RWPE2 (cell line): Measurements from ENCODE around the gene ANKRD52.

Source experiments
- ATAC-seq: fragments of 200-7000 bp; cut with Tn5 transposase; 3 replicates; pipeline ENCODE4 v1.9.1; 2021; ENCODE audit warnings: low read depth
- DNase-seq: peaks from one replicate; pipeline ENCODE4 v3.0.0-alpha.2; 2020; ENCODE audit warnings: low spot score
- H3K27ac ChIP-seq: fragments of 450-650 bp; 2 replicates; pipeline ENCODE4 v1.5.1; 2017; ENCODE audit warnings: mild to moderate bottlenecking; ENCODE audit not compliant: poor library complexity, severe bottlenecking
- H3K27me3 ChIP-seq: fragments of 250-450 bp; sonication (Bioruptor Pico); 2 replicates; pipeline ENCODE4 v1.5.1; 2021; ENCODE audit warnings: mild to moderate bottlenecking, moderate library complexity; ENCODE audit not compliant: insufficient read depth, poor library complexity, severe bottlenecking
- H3K36me3 ChIP-seq: fragments of 250-450 bp; sonication (Bioruptor Pico); 2 replicates; pipeline ENCODE4 v1.5.1; 2020; ENCODE audit warnings: low read depth, mild to moderate bottlenecking, moderate library complexity
- H3K4me1 ChIP-seq: fragments of 250-450 bp; sonication (Bioruptor Pico); 2 replicates; pipeline ENCODE4 v1.5.1; 2021; ENCODE audit warnings: mild to moderate bottlenecking, moderate library complexity; ENCODE audit not compliant: insufficient read depth, poor library complexity, severe bottlenecking
- H3K4me3 ChIP-seq: fragments of 250-450 bp; sonication (Bioruptor Pico); 2 replicates; pipeline ENCODE4 v1.5.1; 2021; ENCODE audit warnings: mild to moderate bottlenecking, moderate library complexity; ENCODE audit not compliant: severe bottlenecking
- H3K9me3 ChIP-seq: fragments of 250-450 bp; sonication (Bioruptor Pico); 2 replicates; pipeline ENCODE4 v1.5.1; 2021; ENCODE audit warnings: mild to moderate bottlenecking, moderate library complexity; ENCODE audit not compliant: severe bottlenecking
- CTCF ChIP-seq: fragments of 450-650 bp; IDR thresholded peaks from one replicate; pipeline ENCODE4 v1.5.1; 2017; ENCODE audit warnings: mild to moderate bottlenecking, moderate library complexity; ENCODE audit not compliant: poor library complexity, severe bottlenecking

The ANKRD52 gene

GRCh38 chr12:56261503-56262232 lies 3.5 kb upstream of the ANKRD52 start:
- peak; percentile 27 for TF ChIP-seq CTCF
- Histone ChIP-seq H3K27ac (peak overlapping the region; percentile 67), H3K9me3 (no peaks in the 10 kb centered on the region), H3K27me3 (no peaks in the 10 kb centered on the region), H3K4me1 (peaks cover 19% of the 10 kb centered on the region), H3K36me3 (peaks cover 3% of the 10 kb centered on the region), H3K4me3 (no peak overlapping the region)
- ATAC-seq (peak; percentile 68), DNase-seq (no peak)

DNA sequence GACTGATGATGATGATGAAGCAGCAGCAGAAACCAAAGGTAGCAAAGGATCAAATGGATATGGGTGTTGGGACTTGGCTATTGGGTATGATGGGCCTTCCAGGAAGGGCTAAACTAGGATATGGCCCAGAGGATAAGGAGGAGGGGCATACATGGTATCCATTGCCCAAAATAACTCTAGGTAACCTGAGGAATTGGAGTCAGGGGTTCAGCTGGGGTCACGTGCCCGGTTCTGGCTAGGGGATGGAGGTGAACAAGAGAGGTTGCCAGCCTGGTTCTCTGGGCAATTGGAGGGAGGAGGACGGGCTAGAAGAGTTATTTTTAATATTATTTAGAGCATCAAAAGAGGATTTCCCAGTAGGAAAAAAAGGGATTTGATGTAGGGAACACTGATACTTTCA lies 2.7 kb upstream of the ANKRD52 start:
- no peak for ATAC-seq
- DNase-seq: no peak
- peaks cover 11% of the 10 kb centered on the region for H3K36me3 ChIP-seq
- no peaks in the 10 kb centered on the region for H3K9me3 ChIP-seq
- H3K27ac ChIP-seq: peak overlapping the region; percentile 67
- H3K27me3 ChIP-seq: no peaks in the 10 kb centered on the region
- H3K4me3 ChIP-seq: no peak overlapping the region
- TF ChIP-seq CTCF: no peak
- H3K4me1 ChIP-seq: peaks cover 18% of the 10 kb centered on the region

- no peak overlapping the region for H3K4me3 ChIP-seq
- peaks cover 14% of the 10 kb centered on the region for H3K4me1 ChIP-seq
- no peak for ATAC-seq
- H3K9me3 ChIP-seq: no peaks in the 10 kb centered on the region
- H3K36me3 ChIP-seq: peaks cover 16% of the 10 kb centered on the region
- no peak for DNase-seq
- no peaks in the 10 kb centered on the region for H3K27me3 ChIP-seq
- H3K27ac ChIP-seq: peak overlapping the region; percentile 67
- no peak for TF ChIP-seq CTCF
These were observed 2.2 kb upstream of the ANKRD52 start for GRCh38 chr12:56260380-56260779.

- no peaks in the 10 kb centered on the region for H3K27me3 ChIP-seq
- TF ChIP-seq CTCF: no peak
- peaks cover 32% of the 10 kb centered on the region for H3K36me3 ChIP-seq
- no peak for DNase-seq
- H3K4me3 ChIP-seq: peak overlapping the region; percentile 96
- ATAC-seq: no peak
- peak overlapping the region; percentile 69 for H3K27ac ChIP-seq
- peaks cover 14% of the 10 kb centered on the region for H3K4me1 ChIP-seq
- H3K9me3 ChIP-seq: no peaks in the 10 kb centered on the region
These were observed 618 bp upstream of the ANKRD52 start for GRCh38 chr12:56258820-56259183.

DNA sequence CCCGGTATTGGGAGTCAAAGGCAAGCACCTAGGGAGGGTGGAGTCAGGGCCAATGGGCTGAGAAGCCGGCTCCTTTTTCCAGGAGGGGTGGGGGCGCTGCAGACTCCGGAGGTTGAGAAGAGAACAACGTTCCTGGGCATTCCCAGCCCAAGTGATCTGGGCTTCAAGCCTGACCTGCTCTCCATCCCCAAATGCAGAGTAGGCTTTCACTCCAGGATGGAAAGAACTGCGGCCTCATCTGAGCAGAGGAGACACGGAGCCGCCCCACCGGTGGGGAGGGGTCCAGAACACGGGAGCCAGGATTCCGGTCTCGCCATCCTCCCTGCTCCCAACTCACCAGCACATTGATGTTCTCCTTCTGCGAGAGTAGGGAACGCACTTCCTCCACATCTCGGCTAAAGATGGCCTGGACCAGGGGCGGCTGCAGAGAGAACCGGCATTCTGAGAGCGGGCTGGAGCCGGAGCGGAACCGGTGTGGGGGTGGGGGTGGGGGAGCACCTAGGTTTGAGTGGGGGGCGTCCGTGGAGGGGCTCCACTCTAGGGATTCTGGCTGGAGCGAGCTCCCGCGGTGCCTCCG lies 605 bp downstream of the ANKRD52 start:
- peaks cover 14% of the 10 kb centered on the region for H3K4me1 ChIP-seq
- H3K36me3 ChIP-seq: peaks cover 44% of the 10 kb centered on the region
- H3K9me3 ChIP-seq: no peaks in the 10 kb centered on the region
- H3K27ac ChIP-seq: peak overlapping the region; percentile 69
- TF ChIP-seq CTCF: no peak
- DNase-seq (no peak), ATAC-seq (peak; percentile 38)
- H3K4me3 ChIP-seq: peak overlapping the region; percentile 96
- no peaks in the 10 kb centered on the region for H3K27me3 ChIP-seq
